ENCODE results near the gene INTS4. TPM values are rescaled to one million over a fixed set of nuclear protein-coding genes. Genes with fewer than 3 reads are reported as not detected.
A peak's percentile ranks its signal among the peaks of the same experiment; 100 is the strongest.

INTS4 gene
- total and polyA plus RNA-seq, 8 donors: 31.1 to 63.9 (median 51.9) TPM

DNA sequence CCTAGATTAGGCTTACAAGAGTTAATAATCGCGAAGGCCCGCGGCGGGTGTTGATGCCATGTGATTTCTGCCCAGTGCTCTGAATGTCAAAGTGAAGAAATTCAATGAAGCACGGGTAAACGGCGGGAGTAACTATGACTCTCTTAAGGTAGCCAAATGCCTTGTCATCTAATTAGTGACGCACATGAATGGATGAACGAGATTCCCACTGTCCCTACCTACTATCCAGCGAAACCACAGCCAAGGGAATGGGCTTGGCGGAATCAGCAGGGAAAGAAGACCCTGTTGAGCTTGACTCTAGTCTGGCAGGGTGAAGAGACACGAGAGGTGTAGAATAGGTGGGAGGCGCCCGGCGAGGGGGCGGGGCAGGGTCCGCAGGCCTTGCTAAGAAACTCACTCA lies 108.1 kb downstream of the INTS4 start:
- intact Hi-C loops (cut with DNase I): no loop called here
- TF ChIP-seq, protein P1, sequence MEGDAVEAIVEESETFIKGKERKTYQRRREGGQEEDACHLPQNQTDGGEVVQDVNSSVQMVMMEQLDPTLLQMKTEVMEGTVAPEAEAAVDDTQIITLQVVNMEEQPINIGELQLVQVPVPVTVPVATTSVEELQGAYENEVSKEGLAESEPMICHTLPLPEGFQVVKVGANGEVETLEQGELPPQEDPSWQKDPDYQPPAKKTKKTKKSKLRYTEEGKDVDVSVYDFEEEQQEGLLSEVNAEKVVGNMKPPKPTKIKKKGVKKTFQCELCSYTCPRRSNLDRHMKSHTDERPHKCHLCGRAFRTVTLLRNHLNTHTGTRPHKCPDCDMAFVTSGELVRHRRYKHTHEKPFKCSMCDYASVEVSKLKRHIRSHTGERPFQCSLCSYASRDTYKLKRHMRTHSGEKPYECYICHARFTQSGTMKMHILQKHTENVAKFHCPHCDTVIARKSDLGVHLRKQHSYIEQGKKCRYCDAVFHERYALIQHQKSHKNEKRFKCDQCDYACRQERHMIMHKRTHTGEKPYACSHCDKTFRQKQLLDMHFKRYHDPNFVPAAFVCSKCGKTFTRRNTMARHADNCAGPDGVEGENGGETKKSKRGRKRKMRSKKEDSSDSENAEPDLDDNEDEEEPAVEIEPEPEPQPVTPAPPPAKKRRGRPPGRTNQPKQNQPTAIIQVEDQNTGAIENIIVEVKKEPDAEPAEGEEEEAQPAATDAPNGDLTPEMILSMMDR (IDR thresholded peaks at IDR 0.05): no peak
- peak in 1 of 4 donors; percentile 5 for DNase-seq
- no peaks in the 10 kb centered on the region for H3K9me3 ChIP-seq
- H3K27me3 ChIP-seq: no peaks in the 10 kb centered on the region
- no peak overlapping the region for H3K4me3 ChIP-seq
- no peak for ATAC-seq
- H3K27ac ChIP-seq: no peak overlapping the region
- H3K36me3 ChIP-seq: peaks cover 0 to 74% of the 10 kb centered on the region in 2 donors
- no peaks in the 10 kb centered on the region for H3K4me1 ChIP-seq

DNA sequence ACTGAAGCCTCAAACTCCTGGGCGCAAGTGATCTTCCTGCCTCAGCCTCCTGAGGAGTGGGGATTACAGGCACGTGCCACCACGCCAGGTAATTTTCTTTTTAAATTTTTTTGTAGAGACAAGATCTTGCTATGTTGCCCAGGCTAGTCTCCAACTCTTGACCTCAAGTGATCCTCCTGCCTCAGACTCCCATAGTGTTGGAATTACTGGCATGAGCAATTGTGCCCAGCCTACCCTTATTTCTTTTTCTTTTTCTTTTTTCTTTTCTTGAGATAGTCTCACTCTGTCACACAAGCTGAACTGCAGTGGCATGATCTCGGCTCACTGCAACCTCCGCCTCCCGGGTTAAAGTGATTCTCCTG lies 109.7 kb downstream of the INTS4 start:
- H3K4me3 ChIP-seq: no peak overlapping the region
- H3K27me3 ChIP-seq: no peaks in the 10 kb centered on the region
- DNase-seq (no peak), ATAC-seq (no peak)
- intact Hi-C loops (cut with DNase I): no loop called here
- H3K9me3 ChIP-seq: no peaks in the 10 kb centered on the region
- peaks cover 0 to 75% of the 10 kb centered on the region in 2 donors for H3K36me3 ChIP-seq
- TF ChIP-seq, protein P1 (IDR thresholded peaks at IDR 0.05): no peak
- H3K27ac ChIP-seq: no peak overlapping the region
- H3K4me1 ChIP-seq: no peaks in the 10 kb centered on the region

DNA sequence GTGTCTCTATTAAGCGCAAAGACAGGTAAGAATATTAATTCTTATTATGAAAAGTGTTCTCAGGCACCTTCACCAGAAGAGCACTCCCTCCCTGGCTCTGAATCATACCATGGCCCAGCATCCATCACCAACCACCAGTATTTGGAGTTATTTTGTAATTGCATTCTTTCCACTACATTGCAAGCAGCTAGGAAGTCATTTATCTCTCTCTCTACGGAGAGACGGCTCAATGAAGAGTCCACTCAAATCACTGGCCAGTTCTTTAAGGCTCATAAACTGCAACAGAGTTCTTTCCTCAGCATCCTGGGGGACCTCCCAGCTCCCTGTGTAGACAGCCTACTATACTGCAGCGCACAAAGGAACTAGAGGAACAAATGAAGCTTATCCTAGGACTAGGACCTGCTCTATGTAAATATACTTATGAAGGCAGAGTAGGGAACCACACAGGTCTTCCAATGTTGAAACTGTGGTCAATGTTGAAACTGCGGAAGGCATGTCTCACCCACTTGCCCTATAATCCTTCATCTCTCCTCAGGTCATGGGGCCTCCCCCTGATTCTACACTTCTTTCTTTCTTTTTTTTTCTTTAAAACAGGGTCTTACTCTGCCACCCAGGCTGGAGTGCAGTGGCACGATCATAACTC lies 110.2 kb downstream of the INTS4 start:
- DNase-seq: no peak
- Histone ChIP-seq H3K27me3 (no peaks in the 10 kb centered on the region), H3K4me3 (no peak overlapping the region), H3K36me3 (peaks cover 0 to 75% of the 10 kb centered on the region in 2 donors), H3K9me3 (no peaks in the 10 kb centered on the region), H3K4me1 (no peaks in the 10 kb centered on the region), H3K27ac (no peak overlapping the region)
- ATAC-seq: peak; percentile 49
- TF ChIP-seq, protein P1 (IDR thresholded peaks at IDR 0.05): no peak
- intact Hi-C loops (cut with DNase I): no loop called here

DNA sequence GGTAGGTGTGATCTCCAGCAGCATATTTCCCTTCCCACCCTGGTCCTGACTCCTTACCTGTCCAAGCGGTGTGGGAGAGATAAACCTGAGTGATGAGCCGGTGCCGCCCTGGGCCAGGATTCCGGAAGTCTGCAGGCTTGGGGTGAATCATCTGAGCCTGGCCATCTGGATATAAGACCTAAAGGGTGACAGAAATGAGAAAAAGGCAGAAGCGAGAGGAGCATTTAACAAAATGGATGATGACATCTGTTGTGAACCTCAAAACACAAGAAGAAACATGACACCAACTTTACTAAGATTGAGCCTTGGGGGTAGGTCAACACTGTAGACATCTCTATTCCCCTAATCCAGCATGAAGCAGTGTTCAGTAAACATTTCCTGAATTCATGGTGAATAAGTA lies 110.7 kb downstream of the INTS4 start:
- intact Hi-C loops (cut with DNase I): no loop called here
- Histone ChIP-seq H3K4me3 (no peak overlapping the region), H3K27me3 (no peaks in the 10 kb centered on the region), H3K4me1 (no peaks in the 10 kb centered on the region), H3K27ac (no peak overlapping the region), H3K36me3 (peaks cover 0 to 77% of the 10 kb centered on the region in 2 donors), H3K9me3 (no peaks in the 10 kb centered on the region)
- TF ChIP-seq, protein P1 (IDR thresholded peaks at IDR 0.05): no peak
- ATAC-seq (no peak), DNase-seq (no peak)

DNA sequence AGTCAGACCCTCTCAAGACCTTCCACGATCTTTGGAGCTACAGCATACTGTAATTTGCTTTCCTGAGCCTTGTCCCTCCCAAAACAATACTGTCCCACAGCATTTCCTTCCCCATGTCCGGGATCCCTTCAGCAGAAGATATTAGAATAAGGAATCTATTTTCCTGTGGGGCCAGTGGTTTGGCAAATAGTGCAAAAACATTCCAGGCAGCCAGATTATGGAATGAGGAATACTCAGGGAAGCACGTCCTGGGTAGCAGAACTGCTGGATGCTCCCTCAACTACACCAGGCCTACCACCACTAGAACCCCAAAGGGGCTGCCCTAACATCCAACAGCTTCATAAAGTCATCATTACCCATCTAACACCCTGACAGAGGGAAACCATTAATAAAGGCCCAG lies 112.1 kb downstream of the INTS4 start:
- Histone ChIP-seq H3K36me3 (peaks cover 0 to 91% of the 10 kb centered on the region in 2 donors), H3K27ac (no peak overlapping the region), H3K27me3 (no peaks in the 10 kb centered on the region), H3K9me3 (no peaks in the 10 kb centered on the region), H3K4me1 (no peaks in the 10 kb centered on the region), H3K4me3 (no peak overlapping the region)
- ATAC-seq: no peak
- intact Hi-C loops (cut with DNase I): no loop called here
- TF ChIP-seq, protein P1 (IDR thresholded peaks at IDR 0.05): no peak
- DNase-seq: no peak
